Measurements from ENCODE around the gene CARD14.
A peak's percentile ranks its signal among the peaks of the same experiment; 100 is the strongest.
"Not testable (repeated sequence)": the region's sequence is repeated elsewhere in the genome, so short reads cannot be mapped to it uniquely, and the experiment has no call there.

Gene CARD14

DNA sequence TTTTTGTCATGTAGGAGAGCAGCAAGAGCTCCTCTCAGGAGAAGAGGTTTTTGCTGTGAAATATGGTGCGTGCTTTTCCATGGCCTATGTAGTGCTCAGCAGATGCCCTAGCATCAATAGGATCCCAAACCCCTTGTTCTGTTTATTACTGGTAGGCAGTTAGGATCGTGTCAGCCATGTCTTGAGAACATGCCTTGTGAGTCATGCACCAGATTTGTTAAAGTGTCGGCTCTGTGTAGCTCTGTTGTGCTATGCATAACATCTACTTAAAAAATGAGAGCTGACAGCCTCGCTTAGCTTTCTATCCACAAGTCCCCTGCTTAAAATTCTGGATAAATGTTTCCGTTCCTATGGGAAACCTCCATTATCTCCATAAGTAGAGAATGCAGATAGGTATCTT lies 18.5 kb upstream of the CARD14 start:
- DNase-seq, result no peak

DNA sequence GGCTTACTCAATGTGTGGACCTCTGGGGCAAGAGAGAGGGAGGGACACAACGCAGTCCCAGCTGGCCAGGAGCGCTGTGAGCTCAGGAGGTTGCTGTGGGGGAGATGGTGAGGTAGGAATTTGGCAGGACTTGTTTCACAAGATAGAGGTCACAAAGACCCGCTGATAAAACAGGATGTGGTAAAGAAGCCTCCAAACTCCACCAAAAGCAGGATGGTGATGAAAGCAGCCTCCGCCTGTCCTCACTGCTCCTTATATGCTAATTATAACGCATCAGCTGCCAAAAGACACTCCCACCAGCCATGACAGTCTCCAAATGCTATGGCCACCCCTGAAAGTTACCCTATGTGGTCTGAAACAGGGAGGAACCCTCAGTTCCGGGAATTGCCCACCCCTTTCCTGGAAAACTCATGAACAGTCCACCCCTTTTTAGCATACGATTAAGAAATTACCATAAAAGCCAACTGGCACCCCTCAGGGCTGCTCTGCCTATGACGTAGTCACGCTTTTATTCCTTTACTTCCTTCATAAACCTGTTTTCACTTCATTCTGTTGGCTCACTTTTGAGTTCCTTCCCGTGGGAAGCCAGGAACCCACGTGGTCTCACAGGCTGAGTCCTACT lies 17.6 kb upstream of the CARD14 start:
- peak; percentile 26 to 36 for DNase-seq

DNA sequence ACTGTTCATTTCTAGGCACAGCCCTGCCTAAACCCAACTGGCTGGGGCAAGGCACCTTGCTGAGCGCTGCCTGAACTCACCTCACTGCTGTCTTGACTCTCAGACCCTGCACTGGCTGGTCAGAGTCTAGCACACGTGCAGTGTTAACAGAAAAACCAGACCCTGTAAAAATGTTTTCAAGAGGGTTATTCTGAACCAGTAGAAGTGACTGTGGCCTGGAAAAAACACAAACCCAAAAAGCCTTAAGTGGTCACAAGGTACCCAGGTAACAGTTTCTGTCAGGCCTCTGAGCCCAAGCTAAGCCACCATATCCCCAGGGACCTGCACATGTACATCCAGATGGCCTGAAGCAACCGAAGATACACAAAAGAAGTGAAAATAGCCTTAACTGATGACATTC lies 16.8 kb upstream of the CARD14 start:
- DNase-seq, result no peak

DNA sequence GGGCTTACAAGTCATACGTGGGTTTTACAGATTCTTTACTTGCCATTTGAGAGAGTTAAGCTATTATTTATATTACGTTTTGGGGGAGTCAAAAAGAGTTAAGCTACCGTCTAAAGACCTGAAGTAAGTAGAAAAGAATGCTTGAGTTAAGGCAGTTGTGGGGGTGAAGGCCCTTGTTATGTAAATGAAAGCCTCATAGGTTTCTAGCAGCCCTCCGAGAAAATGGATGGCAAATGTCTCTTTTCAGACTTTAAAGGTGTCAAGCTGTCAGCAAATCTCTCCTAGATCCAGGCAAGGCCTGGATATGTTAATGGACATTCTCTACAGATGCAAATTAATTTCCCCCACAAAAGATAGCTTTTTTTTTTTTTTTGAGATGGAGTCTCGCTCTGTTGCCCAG lies 15.7 kb upstream of the CARD14 start:
- DNase-seq, result no peak

GRCh38 chr17:80155600-80155999 lies 14.2 kb upstream of the CARD14 start:
- DNase-seq, result not testable (repeated sequence)

DNA sequence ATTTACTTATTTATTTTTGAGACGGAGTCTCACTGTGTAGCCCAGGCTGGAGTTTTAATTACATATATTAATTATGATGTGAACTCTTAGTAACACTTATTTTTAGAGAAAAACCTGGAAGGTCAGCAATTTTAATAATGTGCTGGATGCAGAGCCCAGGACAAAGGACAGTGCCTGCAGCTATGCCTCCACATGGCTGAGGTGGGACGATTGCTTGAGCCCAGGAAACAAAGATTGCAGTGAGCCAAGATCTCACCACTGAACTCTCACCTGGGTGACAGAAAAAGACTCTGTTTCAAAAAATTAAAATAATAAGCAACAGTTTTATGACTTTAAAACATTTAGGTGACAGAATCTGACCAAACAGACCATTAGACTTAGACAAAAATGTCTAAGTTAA lies 11.0 kb upstream of the CARD14 start:
- no peak for DNase-seq

DNA sequence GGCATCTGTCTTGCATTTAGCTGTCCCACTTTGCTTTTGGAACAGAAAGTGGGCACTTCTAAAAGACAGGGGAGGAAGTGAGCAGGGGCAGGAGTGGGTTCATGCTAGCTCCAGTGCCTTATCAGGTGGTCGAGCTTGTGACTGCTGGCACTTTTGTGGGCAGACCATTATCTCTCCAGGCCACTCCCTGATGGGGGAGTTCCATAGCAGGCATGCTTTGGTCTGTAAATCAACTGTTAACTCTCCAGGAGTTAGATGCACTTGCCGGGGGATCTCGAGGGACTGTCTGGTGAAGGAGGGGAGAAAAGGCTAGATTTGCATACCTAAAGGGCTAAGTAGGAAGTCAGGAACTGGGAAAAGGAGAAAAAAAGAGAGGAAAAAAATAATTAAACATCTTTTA lies 9.3 kb upstream of the CARD14 start:
- no peak for DNase-seq

- DNase-seq, result no peak
Observed at GRCh38 chr17:80163336-80163735, 6.5 kb upstream of the CARD14 start.

DNA sequence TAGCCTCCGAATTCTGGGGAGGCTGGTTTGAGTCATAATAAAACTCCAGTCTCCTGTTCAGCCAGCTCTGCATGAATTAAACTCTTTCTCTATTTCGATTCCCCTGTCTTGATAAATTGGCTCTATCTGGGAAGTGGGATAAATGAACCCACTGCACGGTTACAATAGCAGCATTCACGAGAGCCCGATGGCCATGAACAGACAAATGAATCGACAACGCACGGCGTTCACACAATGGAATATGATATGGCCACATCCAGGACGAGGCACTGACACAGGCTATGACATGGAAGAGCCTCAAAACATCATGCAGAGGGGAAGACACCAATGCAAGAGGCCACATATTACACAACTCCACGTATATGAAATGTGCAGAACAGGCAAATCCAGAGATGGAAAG lies 5.6 kb upstream of the CARD14 start:
- DNase-seq, result no peak

- DNase-seq, result no peak
Observed at GRCh38 chr17:80166446-80166845, 3.4 kb upstream of the CARD14 start.

DNA sequence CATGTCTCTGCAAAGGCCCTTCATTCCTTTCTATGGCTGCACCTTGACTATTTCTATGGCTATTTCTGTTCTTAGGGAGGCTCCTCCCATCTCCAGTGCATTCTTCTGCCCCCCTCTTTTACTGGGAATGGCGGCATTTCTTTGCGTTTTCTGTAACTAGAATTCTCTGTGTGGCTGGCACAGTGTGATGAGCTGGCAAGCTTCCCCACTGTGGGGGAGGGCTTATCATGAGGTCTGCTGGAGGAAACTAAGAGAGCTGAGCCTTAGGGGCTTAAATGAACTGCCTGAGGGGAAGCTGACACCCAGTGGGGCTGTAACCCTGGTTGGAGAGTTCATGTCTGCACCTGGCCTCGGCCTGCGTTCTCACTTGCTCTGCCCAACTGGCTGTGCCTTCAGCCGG lies 1.5 kb upstream of the CARD14 start:
- no peak for DNase-seq

GRCh38 chr17:80169107-80169506 lies 723 bp upstream of the CARD14 start:
- DNase-seq, result no peak

DNA sequence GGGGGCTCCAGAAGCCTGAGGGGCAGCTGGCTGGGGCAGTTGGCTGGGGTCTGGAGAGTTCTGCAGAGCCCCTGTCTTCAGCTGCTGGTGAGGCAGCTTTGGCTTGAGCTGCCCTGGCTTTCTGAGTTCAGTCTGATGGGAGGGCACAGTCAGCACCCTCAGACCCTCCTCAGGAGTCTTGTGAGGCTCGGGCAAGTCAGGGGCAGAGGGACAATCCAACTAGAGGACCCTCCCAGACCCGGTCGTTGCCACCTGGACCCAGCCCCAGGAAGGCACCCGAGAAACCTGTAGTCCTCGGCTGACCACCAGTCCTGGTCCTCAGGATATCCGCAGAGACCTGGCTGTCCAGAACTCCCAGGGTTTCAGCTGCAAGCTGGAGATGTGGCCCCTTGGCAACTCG lies 1.9 kb downstream of the CARD14 start:
- no peak for DNase-seq

GRCh38 chr17:80173126-80173525 lies 3.3 kb downstream of the CARD14 start:
- DNase-seq, result no peak

DNA sequence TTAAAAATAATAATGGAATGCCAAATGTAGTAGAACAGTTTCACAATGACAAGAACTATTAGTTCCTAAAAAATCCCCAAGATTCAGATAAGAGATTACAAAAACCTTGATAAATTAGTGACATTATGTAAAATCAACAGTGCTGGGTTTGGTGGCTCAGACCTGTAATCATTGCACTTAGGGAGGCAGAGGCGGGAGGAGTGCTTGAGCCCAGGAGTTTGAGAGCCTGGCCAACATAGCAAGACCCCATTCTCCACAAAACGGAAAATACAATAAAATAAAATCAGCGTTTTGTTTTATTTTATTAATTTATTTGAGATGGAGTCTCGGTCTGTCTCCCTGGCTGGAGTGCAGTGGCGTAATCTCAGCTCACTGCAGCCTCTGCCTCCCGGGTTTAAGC lies 4.1 kb downstream of the CARD14 start:
- DNase-seq, result no peak

DNA sequence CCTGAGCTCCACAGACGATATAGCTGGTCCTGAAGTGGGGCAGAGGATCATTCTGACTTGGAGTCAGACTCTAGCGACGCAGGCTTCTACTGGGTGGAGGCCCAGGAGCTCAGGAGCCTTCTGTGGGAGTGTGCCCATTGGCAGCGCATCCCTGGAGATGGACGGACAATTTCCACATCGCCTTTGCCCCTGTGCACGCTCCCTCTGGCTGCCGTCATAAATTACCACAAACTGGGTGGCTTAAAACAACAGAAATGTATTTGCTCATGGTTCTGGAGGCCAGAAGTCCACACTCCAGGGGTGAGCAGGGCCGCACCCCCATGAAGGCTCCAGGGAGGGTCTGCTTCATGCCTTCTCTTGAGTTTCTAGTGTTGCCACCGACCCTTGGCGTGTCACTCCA lies 6.9 kb downstream of the CARD14 start:
- DNase-seq, result no peak

GRCh38 chr17:80177986-80178595 lies 8.3 kb downstream of the CARD14 start:
- DNase-seq, result no peak

DNA sequence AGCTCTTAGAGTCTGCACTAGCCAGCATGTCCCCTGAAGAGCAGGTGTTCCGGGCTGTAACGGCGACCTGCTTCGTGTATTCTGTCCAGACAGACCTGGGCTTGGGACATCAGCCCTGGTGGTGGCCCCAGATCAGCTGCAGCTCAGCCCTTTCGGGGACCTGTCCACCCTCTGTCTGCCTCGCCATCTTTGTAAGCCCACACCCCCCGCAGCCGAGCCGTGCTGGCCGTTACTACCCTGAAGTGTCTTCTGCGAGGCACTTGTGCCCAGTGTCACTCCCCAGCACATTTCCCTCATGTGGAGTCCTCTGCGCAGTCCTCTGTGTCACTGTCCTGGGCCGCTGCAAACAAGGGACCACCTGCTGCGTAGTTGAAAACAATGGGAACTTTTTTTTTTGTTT lies 10.4 kb downstream of the CARD14 start:
- no peak for DNase-seq

DNA sequence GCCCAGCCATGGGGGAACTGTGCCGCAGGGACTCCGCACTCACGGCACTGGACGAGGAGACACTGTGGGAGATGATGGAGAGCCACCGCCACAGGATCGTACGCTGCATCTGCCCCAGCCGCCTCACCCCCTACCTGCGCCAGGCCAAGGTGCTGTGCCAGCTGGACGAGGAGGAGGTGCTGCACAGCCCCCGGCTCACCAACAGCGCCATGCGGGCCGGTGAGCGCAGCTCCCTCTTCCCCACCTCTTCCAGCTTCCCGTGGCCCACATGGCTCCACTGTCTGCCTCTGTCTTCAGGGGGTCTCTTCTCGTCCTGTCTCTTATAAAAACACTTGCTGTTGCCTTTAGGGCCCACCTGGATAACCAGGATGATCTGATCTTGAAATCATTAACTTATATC lies 11.6 kb downstream of the CARD14 start:
- DNase-seq, result no peak

DNA sequence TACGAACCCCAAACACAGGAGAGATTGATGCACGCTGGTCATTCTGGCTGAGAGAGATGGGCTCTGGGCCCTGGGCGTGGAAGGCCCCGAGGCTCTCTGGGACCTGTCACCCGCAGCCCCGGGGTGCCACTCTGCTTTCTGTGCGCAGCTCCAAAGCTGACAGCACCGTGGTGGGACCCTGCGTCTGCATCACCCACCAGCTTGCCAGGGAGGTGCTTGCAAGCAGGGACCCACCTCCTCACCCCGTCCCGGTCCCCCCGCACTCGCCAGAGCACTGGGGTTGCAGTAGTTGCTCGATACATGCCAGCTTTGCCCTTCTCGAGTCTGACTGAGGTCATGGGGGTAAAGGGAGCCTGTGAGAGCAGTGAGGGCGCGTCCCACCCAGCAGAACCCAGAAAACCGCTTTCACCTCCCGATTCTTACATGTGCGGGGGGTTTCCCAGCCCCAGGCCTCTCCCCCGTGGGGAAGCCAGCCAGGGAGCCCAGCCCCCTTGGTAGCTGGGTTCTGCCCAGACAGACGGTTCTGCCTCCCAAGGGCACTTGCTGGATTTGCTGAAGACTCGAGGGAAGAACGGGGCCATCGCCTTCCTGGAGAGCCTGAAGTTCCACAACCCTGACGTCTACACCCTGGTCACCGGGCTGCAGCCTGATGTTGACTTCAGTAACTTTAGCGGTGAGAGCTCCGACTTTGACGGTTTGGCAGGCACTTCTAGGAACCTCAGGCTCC lies 12.5 kb downstream of the CARD14 start:
- no peak for DNase-seq

DNA sequence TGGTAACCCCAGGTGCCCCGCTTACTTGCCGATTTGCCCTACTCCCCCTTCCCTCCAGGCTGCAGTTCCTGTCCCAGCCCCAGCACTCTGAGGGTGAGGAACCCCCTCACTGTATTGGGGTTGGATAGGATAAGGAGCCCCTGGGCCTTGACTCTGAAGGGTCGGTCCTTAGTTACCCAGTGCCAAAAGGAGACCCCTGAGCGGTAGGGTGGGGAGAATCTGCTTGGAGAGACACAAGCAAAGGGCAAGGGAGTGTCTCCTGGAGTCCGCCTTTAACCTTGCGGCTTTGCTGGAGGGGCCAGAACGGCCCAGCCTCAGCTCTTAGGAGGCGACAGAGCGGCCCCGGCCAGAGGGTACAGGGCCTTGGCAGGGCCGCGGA lies 13.0 kb downstream of the CARD14 start:
- DNase-seq, result no peak

GRCh38 chr17:80183581-80184422 lies 14.0 kb downstream of the CARD14 start:
- DNase-seq, result no peak

DNA sequence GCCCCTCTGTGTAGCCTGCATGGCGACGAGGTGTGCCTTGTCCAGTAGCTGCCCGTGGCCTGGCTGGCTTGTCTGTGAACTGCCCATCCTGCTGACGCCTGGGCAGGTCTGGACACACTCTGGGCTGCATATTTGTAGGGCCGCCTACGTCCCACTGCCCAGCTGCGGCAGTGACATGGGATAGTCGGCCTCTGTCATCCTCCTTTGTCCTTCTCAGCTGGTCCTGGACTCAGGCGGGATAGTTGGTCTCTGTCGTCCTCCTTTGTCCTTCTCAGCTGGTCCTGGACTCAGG lies 14.5 kb downstream of the CARD14 start:
- no peak for DNase-seq

- no peak for DNase-seq
Observed at GRCh38 chr17:80185968-80186367, 16.1 kb downstream of the CARD14 start.
